ENCODE measurements around the gene FLRT1.

GRCh38 chr11:64015510-64015909 lies 20.2 kb upstream of the FLRT1 start:
- TF ChIP-seq SREBF2 (IDR thresholded peaks at IDR 0.05) (no peak), RAD21 (conservative IDR thresholded peaks at IDR 0.05 in 1 of 2, IDR thresholded peaks at IDR 0.05 in 1 of 2) (no peak), POLR2A (IDR thresholded peaks at IDR 0.05; ENCODE audit: low read length) (no peak), CTCF (IDR thresholded peaks at IDR 0.05) (no peak), ESRRA (IDR thresholded peaks at IDR 0.05; ENCODE audit: borderline replicate concordance, low read length) (no peak), REST (IDR thresholded peaks at IDR 0.05) (no peak), RARB (CRISPR knock-in tag; IDR thresholded peaks at IDR 0.05) (no peak), BHLHE40 (IDR thresholded peaks at IDR 0.05; ENCODE audit: low read depth, low read length) (no peak), CEBPB (IDR thresholded peaks at IDR 0.05) (no peak), ZSCAN20 (CRISPR knock-in tag; IDR thresholded peaks at IDR 0.05) (no peak), JUNB (IDR thresholded peaks at IDR 0.05) (no peak), MAFK (IDR thresholded peaks at IDR 0.05; ENCODE audit: partially characterized antibody) (no peak)

Data from A549 (cell line).